LNCaP clone FGC (cell line): Measurements from ENCODE around the gene TMTC3.
A peak's percentile ranks its signal among the peaks of the same experiment; 100 is the strongest.

Experiments used
- DNase-seq: peaks from one replicate; pipeline ENCODE4 v3.0.0-alpha.2; 2011; ENCODE audit warnings: low read depth
- H3K4me3 ChIP-seq: 2 replicates; pipeline ENCODE4 v1.5.1; 2011; ENCODE audit warnings: mild to moderate bottlenecking, low read depth, low read length, control low read depth
- TF ChIP-seq, protein P1 (sequence below): IDR thresholded peaks from 2 replicates; pipeline ENCODE4 v1.5.1; 2012; ENCODE audit warnings: mild to moderate bottlenecking; ENCODE audit not compliant: control insufficient read depth, insufficient read depth; ENCODE audit errors: extremely low read depth

Gene TMTC3

GRCh38 chr12:88243982-88244381 lies 101.9 kb downstream of the TMTC3 start:
- DNase-seq = no peak
- H3K4me3 ChIP-seq = no peak overlapping the region
- TF ChIP-seq, protein P1, sequence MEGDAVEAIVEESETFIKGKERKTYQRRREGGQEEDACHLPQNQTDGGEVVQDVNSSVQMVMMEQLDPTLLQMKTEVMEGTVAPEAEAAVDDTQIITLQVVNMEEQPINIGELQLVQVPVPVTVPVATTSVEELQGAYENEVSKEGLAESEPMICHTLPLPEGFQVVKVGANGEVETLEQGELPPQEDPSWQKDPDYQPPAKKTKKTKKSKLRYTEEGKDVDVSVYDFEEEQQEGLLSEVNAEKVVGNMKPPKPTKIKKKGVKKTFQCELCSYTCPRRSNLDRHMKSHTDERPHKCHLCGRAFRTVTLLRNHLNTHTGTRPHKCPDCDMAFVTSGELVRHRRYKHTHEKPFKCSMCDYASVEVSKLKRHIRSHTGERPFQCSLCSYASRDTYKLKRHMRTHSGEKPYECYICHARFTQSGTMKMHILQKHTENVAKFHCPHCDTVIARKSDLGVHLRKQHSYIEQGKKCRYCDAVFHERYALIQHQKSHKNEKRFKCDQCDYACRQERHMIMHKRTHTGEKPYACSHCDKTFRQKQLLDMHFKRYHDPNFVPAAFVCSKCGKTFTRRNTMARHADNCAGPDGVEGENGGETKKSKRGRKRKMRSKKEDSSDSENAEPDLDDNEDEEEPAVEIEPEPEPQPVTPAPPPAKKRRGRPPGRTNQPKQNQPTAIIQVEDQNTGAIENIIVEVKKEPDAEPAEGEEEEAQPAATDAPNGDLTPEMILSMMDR = no peak

- no peak overlapping the region for H3K4me3 ChIP-seq
- no peak for DNase-seq
- TF ChIP-seq, protein P1 = no peak
Measured at GRCh38 chr12:88245905-88246304, 103.8 kb downstream of the TMTC3 start.

DNA sequence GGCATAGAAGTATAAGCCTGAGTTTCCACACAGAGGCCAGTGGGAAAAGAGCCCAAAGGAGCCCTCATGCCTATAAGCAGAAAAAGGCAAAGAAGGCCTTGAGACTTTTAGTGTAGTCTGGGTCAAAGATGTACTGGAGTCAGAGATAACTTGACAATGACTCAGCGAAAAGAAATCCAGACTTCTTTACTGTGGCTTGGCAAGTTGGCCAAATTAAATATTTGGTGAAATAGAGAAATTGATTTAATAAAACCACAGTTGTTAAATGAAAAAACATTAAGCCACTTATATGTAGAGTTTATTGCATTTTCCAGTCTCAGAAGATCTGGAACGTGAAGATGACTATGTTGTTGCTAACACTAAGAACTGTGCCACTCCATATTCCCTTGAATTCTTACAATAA lies 105.1 kb downstream of the TMTC3 start:
- TF ChIP-seq, protein P1 = no peak
- H3K4me3 ChIP-seq = no peak overlapping the region
- peak; percentile 71 for DNase-seq

- H3K4me3 ChIP-seq = no peak overlapping the region
- DNase-seq = no peak
- TF ChIP-seq, protein P1 = no peak
Measured at GRCh38 chr12:88248606-88249005, 106.5 kb downstream of the TMTC3 start.
